ENCODE results near the gene SNRPA1. TPM values are rescaled to one million over a fixed set of nuclear protein-coding genes. Genes with fewer than 3 reads are reported as not detected.
"Not testable (repeated sequence)": the region's sequence is repeated elsewhere in the genome, so short reads cannot be mapped to it uniquely, and the experiment has no call there.

Gene SNRPA1
- total RNA-seq = 22.2 TPM

- ATAC-seq = peak; percentile 89
- DNase-seq (ENCODE audit: low spot score) = peak; percentile 98
Measured at GRCh38 chr15:101294731-101295606, at the start of gene SNRPA1. Gene SNRPA1 (minus strand): TSS chr15:101295248. CDS start chr15:101295178, 70 bp downstream.

GRCh38 chr15:101342056-101342455 is 47.0 kb upstream of the SNRPA1 start:
- ATAC-seq (no peak), DNase-seq (ENCODE audit: low spot score) (no peak)

- DNase-seq (ENCODE audit: low spot score) (no peak), ATAC-seq (no peak)
Measured at GRCh38 chr15:101338502-101339057, 43.5 kb upstream of the SNRPA1 start.

GRCh38 chr15:101337976-101338375 is 42.9 kb upstream of the SNRPA1 start:
- DNase-seq (ENCODE audit: low spot score) = no peak

GRCh38 chr15:101333907-101334789 is 39.1 kb upstream of the SNRPA1 start:
- DNase-seq (ENCODE audit: low spot score) = not testable (repeated sequence)
- peak; percentile 9 for ATAC-seq

More at GRCh38 chr15:101337976-101338375, 42.9 kb upstream of the SNRPA1 start:
- no peak for ATAC-seq

- DNase-seq (ENCODE audit: low spot score) = no peak
- peak; percentile 5 for ATAC-seq
Measured at GRCh38 chr15:101332061-101332467, 37.0 kb upstream of the SNRPA1 start.

- no peak for DNase-seq (ENCODE audit: low spot score)
- ATAC-seq = no peak
Measured at GRCh38 chr15:101329867-101330380, 34.9 kb upstream of the SNRPA1 start.

- DNase-seq (ENCODE audit: low spot score) = no peak
Measured at GRCh38 chr15:101329309-101329863, 34.3 kb upstream of the SNRPA1 start.

GRCh38 chr15:101328001-101328400 is 33.0 kb upstream of the SNRPA1 start:
- ATAC-seq (no peak), DNase-seq (ENCODE audit: low spot score) (no peak)

More at GRCh38 chr15:101329309-101329863, 34.3 kb upstream of the SNRPA1 start:
- ATAC-seq = no peak

GRCh38 chr15:101327147-101327740 is 32.2 kb upstream of the SNRPA1 start:
- ATAC-seq (no peak), DNase-seq (ENCODE audit: low spot score) (no peak)

GRCh38 chr15:101326462-101327146 is 31.6 kb upstream of the SNRPA1 start:
- no peak for ATAC-seq
- peak; percentile 44 for DNase-seq (ENCODE audit: low spot score)

GRCh38 chr15:101326026-101326315 is 30.9 kb upstream of the SNRPA1 start:
- ATAC-seq = no peak
- DNase-seq (ENCODE audit: low spot score) = no peak

- ATAC-seq = peak; percentile 84
- peak; percentile 89 for DNase-seq (ENCODE audit: low spot score)
Measured at GRCh38 chr15:101325263-101326025, 30.4 kb upstream of the SNRPA1 start.

- DNase-seq (ENCODE audit: low spot score) = no peak
- ATAC-seq = peak; percentile 51
Measured at GRCh38 chr15:101324524-101325177, 29.6 kb upstream of the SNRPA1 start.

GRCh38 chr15:101323793-101324523 is 28.9 kb upstream of the SNRPA1 start:
- peak; percentile 40 for DNase-seq (ENCODE audit: low spot score)
- no peak for ATAC-seq

GRCh38 chr15:101322854-101323477 is 27.9 kb upstream of the SNRPA1 start:
- DNase-seq (ENCODE audit: low spot score) (peak; percentile 43), ATAC-seq (no peak)

- DNase-seq (ENCODE audit: low spot score) = no peak
- no peak for ATAC-seq
Measured at GRCh38 chr15:101322016-101322695, 27.1 kb upstream of the SNRPA1 start.

All from left lobe of liver (tissue), 2 donors.